Activated naive CD4-positive, alpha-beta T cell treated with anti-CD3 and anti-CD28 coated beads, Interleukin-2, amount 50 U/mL, for 72 hours (primary cell): ENCODE measurements around the gene ARHGEF10L. TPM values are rescaled to one million over a fixed set of nuclear protein-coding genes. Genes with fewer than 3 reads are reported as not detected.
A peak's percentile ranks its signal among the peaks of the same experiment; 100 is the strongest.

ENCODE experiments used
- ATAC-seq, 2 donors: fragments of 150-1000 bp; cut with Tn5 transposase; 2 replicates each; pipeline ENCODE4 v1.10.0; 2021; ENCODE audit warnings: mild to moderate bottlenecking in 2 of 2, moderate library complexity in 2 of 2
- DNase-seq, 2 donors: peaks; one replicate each; pipeline ENCODE4 v3.0.0; 2021 to 2022; ENCODE audit warnings: low spot score in 2 of 2
- H3K27ac Mint-ChIP-seq, 2 donors: one replicate each; pipeline ENCODE4 v1.8.0; 2022; ENCODE audit warnings: mild to moderate bottlenecking in 2 of 2, mixed read lengths in 2 of 2
- H3K36me3 Mint-ChIP-seq, 2 donors: one replicate each; pipeline ENCODE4 v1.8.0; 2022; ENCODE audit warnings: mixed read lengths in 2 of 2
- H3K9me3 Mint-ChIP-seq, 2 donors: one replicate each; pipeline ENCODE4 v1.8.0; 2022; ENCODE audit warnings: mixed read lengths in 2 of 2
- total RNA-seq, 2 donors: library from RNA; stranded (reverse); gene quantifications; one replicate each; pipeline ENCODE4 v1.2.3, GENCODE V29; 2022

ARHGEF10L gene
- total RNA-seq, 2 donors from 2014 or later, result not detected

- no peaks in the 10 kb centered on the region for H3K9me3 Mint-ChIP-seq
- H3K27ac Mint-ChIP-seq, result no peak overlapping the region
- DNase-seq (no peak), ATAC-seq (no peak)
- H3K36me3 Mint-ChIP-seq, result peaks cover 0 to 5% of the 10 kb centered on the region in 2 donors
These were observed 925 bp upstream of the ARHGEF10L start for GRCh38 chr1:17538428-17539117.

DNA sequence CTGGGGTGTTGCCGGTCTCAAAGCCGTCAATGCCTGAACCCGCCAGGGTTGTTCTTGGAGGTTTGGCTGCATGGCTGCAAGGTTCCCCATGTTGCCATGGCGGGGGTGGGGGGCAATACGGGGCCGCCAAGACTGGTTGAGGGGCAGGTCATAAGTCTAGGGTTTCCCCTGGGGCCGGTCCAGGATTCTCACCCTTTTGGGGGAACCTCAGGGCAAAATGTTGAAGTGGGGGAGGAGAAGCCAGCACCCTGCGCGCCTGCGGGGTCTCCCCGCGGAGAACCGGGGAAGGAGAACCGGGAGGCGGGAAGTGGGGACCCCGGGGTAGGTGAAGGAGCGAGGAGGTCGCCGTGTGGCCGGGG lies 401 bp upstream of the ARHGEF10L start:
- Mint-ChIP-seq H3K36me3 (peaks cover 0 to 5% of the 10 kb centered on the region in 2 donors), H3K9me3 (no peaks in the 10 kb centered on the region), H3K27ac (no peak overlapping the region)
- DNase-seq (no peak), ATAC-seq (no peak)

DNA sequence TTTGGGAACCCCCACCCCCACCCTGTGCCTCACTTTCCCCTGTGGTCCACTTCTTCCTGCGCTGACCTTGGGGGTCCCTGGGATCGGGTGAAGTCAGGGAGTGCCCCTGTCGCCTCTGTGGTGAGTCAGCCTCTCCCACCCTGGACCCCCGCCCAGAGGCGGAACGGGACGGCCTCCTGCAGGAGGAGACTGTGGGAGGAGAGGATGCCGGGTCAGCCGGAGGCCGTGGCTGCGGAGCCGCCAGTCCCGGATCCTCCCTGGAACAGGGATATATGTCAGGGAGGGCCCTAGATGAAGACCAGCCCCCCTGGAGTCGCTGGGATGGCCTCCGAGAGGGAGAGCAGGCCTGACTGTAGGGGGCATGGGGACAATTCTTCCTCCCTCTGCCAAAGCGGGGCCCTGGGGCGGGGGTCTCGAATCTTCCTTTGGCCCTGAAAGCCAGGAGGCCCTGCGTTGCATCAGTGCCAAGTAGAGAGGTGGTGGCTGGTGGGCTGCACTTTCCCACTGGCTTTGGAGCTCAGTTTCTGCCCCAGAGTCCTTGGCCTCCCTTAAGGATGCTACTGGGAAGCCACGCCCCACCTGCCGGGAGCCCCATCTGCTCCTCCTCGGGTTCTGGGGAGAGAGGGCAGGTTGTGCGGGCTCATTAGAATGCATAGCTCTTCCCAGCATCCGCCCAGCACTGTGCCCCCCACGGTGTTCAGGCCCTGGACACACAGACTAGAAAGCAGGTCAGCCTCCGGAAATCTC lies 930 bp downstream of the ARHGEF10L start:
- ATAC-seq (no peak), DNase-seq (no peak)
- Mint-ChIP-seq H3K9me3 (no peaks in the 10 kb centered on the region), H3K36me3 (peaks cover 0 to 5% of the 10 kb centered on the region in 2 donors), H3K27ac (no peak overlapping the region)

DNA sequence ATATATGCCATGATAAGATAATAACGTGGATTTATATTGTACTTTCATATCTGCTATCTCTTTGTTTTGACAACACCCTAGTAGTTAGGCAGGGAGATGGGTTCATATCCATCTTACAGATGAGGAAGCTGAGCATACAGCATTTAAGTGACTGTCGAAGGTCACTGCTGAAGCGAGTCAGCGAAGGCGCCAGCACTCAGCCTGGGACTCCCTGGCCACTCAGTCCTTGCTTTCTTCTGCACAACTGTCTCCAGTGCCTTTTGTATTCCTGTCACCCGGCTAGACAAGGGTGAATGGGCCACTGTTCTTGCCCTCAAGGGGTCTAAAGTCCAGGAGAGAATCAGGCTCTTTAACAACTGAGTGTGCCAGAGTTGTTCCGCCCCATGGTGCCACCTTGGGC lies 3.1 kb downstream of the ARHGEF10L start:
- Mint-ChIP-seq H3K36me3 (peaks cover 0 to 5% of the 10 kb centered on the region in 2 donors), H3K9me3 (no peaks in the 10 kb centered on the region), H3K27ac (no peak overlapping the region)
- ATAC-seq, result no peak
- no peak for DNase-seq

DNA sequence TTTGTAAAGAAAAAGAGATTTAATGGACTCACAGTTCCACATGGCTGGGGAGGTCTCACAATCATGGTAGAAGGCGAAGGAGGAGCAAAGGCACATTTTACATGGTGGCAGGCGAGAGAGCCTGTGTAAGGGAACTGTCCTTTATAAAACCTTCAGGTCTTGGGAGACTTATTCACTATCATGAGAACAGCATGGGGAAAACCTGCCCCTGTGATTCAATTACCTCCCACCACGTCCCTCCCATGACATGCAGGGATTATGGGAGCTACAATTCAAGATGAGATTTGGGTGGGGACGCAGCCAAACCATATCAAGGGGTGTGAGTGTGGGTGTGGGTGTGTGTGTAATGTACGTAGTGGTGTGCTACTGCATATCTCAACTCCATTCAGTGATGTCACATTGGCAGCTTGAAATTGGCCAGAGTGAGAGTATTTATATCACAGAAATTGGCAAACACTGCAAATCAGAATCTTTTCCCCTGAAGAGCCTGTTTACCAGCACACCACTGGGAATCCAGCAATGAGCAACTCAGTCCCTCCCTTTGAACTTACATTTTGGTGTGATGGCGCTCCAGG lies 5.4 kb downstream of the ARHGEF10L start:
- ATAC-seq (no peak), DNase-seq (no peak)
- Mint-ChIP-seq H3K27ac (no peak overlapping the region), H3K36me3 (no peaks in the 10 kb centered on the region), H3K9me3 (no peaks in the 10 kb centered on the region)

GRCh38 chr1:17545356-17545755 lies 5.9 kb downstream of the ARHGEF10L start:
- H3K9me3 Mint-ChIP-seq, result no peaks in the 10 kb centered on the region
- H3K27ac Mint-ChIP-seq, result no peak overlapping the region
- ATAC-seq (no peak), DNase-seq (no peak)
- H3K36me3 Mint-ChIP-seq, result no peaks in the 10 kb centered on the region

DNA sequence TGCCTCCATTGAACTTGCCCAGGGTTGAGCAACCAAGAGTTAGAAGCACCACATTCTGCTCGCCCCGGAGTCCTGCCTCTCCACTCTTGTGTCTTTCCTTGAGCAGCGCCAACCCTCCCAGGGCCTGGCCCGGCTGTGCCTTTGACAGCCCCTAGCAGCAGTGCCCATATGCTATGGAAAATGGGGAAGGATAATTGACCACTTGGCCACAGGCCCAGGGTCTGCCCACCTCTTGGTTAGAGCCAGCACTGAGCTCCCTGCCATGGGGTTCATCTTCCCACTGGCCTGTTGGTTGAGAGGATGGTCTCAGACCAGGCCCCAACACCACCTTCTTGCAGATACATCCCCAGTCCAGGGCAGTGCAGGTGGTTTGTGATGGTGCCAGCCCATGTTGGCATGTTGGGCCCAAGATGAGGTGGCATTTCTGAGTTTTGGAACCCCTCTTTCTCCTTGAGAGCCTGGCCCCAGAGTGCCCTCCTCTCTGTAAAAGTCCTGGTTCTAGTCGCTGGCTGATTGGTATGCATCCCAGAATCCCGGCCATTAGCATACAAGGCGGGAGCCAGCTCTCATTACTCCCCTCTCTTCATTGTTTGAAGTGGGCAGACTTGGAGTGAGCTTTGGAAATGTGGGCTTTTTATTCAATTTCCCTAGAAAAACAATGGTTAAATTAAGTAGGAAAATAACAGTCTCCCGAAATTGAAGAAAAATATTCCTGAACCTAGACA lies 7.6 kb downstream of the ARHGEF10L start:
- no peak for DNase-seq
- H3K9me3 Mint-ChIP-seq, result no peaks in the 10 kb centered on the region

DNA sequence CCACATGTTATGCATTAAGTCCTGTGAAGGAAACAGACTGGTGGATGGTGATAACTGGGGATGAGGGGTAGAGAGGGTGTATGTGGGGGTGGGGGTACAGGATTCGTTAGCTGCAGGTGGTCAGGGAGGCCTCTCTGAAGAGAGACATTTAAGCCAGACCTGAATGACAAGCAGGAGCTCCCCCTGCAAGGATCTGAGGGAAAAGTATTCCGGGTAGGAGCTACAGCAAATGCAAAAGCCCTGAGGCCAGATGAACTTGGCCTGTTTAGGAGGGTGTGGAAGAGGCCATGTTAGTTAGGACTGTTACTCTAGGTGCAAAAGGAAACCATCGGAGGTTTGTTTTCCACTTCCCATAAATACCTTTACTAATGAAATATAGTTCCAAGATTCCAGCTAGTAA lies 9.9 kb downstream of the ARHGEF10L start:
- no peak for ATAC-seq
- Mint-ChIP-seq H3K27ac (no peak overlapping the region), H3K36me3 (no peaks in the 10 kb centered on the region), H3K9me3 (no peaks in the 10 kb centered on the region)
- no peak for DNase-seq

More for the DNA sequence above, 7.6 kb downstream of the ARHGEF10L start:
- no peaks in the 10 kb centered on the region for H3K36me3 Mint-ChIP-seq
- H3K27ac Mint-ChIP-seq, result no peak overlapping the region
- ATAC-seq, result no peak

GRCh38 chr1:17550729-17551584 lies 11.5 kb downstream of the ARHGEF10L start:
- ATAC-seq (no peak), DNase-seq (no peak)
- H3K9me3 Mint-ChIP-seq, result no peaks in the 10 kb centered on the region
- no peaks in the 10 kb centered on the region for H3K36me3 Mint-ChIP-seq
- H3K27ac Mint-ChIP-seq, result peak overlapping the region in 1 of 2 donors; percentile 22

DNA sequence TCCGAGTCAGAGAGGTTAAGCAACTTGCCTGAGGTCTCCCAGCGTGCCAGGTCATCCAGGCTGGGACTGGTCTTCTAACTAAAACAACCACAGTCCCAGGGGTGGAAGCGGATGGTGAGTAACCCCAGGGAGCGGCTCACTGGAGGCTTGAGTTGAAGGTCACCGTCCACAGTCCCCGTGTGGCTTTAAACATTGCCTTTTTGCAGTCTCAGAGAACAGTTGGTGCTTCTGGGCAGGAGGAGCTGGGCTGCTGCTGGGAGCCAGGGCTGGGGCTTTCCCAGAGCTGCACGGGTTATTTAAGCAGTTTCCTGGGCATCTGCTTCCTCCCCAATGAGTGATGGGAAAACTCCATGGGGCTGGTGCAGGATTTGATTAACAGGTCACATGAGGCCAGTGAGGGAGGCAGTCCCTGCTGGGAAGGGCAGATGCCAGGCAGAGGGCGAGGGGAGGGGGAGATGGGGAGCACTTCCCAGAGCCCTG lies 12.3 kb downstream of the ARHGEF10L start:
- ATAC-seq (no peak), DNase-seq (no peak)
- Mint-ChIP-seq H3K9me3 (no peaks in the 10 kb centered on the region), H3K36me3 (no peaks in the 10 kb centered on the region), H3K27ac (no peak overlapping the region)

DNA sequence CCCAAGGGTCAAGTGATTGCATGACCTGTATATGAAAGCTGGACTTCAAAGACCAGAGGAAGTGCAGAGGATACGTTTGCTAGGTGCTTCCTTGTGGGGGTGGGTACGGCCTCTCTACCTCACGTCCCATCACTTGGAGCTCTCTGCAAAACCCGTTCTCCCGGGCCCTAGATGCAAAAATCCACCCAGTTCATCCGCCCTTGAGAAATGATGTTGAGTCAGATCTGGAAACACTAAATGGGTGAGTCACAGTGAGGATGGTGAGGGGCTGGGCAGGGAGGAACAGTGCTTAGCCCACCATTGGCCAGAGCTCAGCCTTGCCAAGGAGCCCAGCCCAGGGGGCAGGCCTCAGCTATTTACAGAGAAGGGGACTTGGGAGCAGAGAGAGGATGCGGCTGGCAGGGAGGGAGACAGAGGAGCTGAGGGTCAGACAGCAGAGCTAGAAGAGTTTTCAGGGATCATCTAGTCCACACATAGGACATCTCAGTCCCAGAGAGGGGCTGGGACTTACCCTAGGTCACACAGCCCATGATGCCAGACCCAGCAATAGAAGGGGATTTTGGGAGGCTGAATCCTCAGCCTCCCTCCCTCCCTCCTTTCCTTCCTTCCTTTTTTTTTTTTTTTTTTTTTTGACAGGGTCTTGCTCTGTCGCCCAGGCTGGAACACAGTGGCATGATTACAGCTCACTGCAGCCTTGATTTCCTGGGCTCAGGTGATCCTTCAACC lies 14.6 kb downstream of the ARHGEF10L start:
- Mint-ChIP-seq H3K36me3 (no peaks in the 10 kb centered on the region), H3K27ac (no peak overlapping the region), H3K9me3 (no peaks in the 10 kb centered on the region)
- no peak for ATAC-seq
- no peak for DNase-seq

GRCh38 chr1:17554954-17555353 lies 15.5 kb downstream of the ARHGEF10L start:
- H3K36me3 Mint-ChIP-seq, result no peaks in the 10 kb centered on the region
- no peak overlapping the region for H3K27ac Mint-ChIP-seq
- DNase-seq (no peak), ATAC-seq (no peak)
- no peaks in the 10 kb centered on the region for H3K9me3 Mint-ChIP-seq

DNA sequence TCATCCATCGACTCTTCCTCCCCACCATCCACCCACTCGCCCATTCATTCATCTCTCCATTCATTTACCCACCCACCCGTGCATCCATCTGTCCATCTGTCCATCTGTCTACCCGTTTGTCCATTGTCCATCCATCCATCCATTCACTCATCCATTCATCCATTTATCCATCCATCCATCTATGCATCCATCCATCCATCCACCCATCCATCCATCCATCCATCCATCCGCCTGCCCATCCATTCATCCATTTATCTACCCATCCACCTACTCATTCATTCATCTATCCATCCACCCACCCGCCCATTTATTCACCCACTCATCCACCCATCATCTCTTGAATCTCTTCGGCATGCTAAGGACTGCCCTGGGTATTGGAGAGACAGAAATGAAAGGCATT lies 18.5 kb downstream of the ARHGEF10L start:
- ATAC-seq, result no peak
- no peaks in the 10 kb centered on the region for H3K36me3 Mint-ChIP-seq
- no peaks in the 10 kb centered on the region for H3K9me3 Mint-ChIP-seq
- no peak for DNase-seq
- H3K27ac Mint-ChIP-seq, result no peak overlapping the region

DNA sequence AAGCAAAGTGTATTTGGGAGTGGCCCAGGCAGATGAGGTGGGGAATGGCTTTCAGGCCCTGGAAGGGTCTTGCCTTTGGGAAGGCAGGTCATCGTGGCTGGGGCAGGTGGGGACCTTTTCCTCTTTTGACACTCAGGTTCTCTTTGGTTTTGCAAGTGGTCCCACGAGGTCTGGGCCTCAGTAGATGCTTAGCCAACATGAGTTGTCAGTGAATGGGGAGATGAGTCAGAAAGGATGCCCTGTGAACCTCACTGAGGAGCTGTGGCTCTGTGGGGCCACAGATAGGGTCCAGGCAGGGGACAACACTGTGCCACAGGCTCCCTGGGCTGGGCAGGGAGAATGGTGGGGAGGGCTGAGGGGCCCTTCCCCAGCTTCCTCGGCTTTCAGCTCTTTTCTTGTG lies 19.0 kb downstream of the ARHGEF10L start:
- H3K36me3 Mint-ChIP-seq, result no peaks in the 10 kb centered on the region
- no peak overlapping the region for H3K27ac Mint-ChIP-seq
- ATAC-seq (no peak), DNase-seq (no peak)
- H3K9me3 Mint-ChIP-seq, result no peaks in the 10 kb centered on the region

DNA sequence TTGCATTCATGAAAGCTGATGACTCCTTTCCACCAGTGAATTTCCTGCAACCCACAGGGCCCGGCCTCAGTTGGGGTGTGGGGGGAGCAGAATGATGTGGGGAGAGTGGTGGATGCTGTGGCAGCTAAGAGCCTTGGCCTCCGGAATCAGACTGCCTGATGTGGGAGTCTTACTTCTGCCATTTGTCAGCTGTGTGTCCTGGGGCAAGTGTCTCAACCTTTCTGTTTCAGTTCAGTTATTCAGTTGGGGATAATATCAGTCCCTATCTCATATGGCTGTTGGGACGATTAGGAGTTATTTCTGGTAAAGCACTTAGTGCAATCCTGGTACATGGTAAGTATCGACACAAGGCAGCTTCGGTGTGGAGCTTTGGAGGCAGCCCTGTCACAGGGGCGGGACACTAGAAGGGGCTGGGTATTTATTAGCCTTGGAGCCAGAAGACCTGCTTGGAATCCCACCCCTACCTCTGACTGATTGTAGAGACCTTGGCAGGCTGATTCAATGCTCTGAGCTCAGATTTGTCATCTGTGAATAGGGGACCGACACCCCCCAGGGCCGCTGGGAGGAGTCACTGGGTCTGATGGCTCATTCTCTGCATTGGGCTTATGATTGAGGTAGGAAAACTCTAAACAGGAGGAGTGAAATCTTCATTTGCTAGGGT lies 19.6 kb downstream of the ARHGEF10L start:
- DNase-seq (no peak), ATAC-seq (no peak)
- Mint-ChIP-seq H3K36me3 (no peaks in the 10 kb centered on the region), H3K27ac (no peak overlapping the region), H3K9me3 (no peaks in the 10 kb centered on the region)
